ENCODE data around the gene SLC29A2.
"Not testable (repeated sequence)": the region's sequence is repeated elsewhere in the genome, so short reads cannot be mapped to it uniquely, and the experiment has no call there.

Gene SLC29A2

GRCh38 chr11:66384316-66384715 lies 12.8 kb upstream of the SLC29A2 start:
- not testable (repeated sequence) for FAIRE-seq

GRCh38 chr11:66380264-66380663 lies 8.7 kb upstream of the SLC29A2 start:
- FAIRE-seq = not testable (repeated sequence)

- FAIRE-seq = not testable (repeated sequence)
Measured at GRCh38 chr11:66373690-66374287, 2.2 kb upstream of the SLC29A2 start.

- no peak for FAIRE-seq
Measured at GRCh38 chr11:66373265-66373664, 1.7 kb upstream of the SLC29A2 start.

GRCh38 chr11:66369073-66369894 lies 2.3 kb downstream of the SLC29A2 start:
- no peak for FAIRE-seq

- no peak for FAIRE-seq
Measured at GRCh38 chr11:66368484-66368883, 3.1 kb downstream of the SLC29A2 start.

- no peak for FAIRE-seq
Measured at GRCh38 chr11:66367561-66368312, 3.8 kb downstream of the SLC29A2 start.

- FAIRE-seq = no peak
Measured at GRCh38 chr11:66366844-66367477, 4.6 kb downstream of the SLC29A2 start.

- no peak for FAIRE-seq
Measured at GRCh38 chr11:66365711-66366619, 5.6 kb downstream of the SLC29A2 start.

- FAIRE-seq = no peak
Measured at GRCh38 chr11:66365166-66365565, 6.4 kb downstream of the SLC29A2 start.

GRCh38 chr11:66363805-66364535 lies 7.6 kb downstream of the SLC29A2 start:
- no peak for FAIRE-seq

- FAIRE-seq = no peak
Measured at GRCh38 chr11:66363187-66363601, 8.4 kb downstream of the SLC29A2 start.

GRCh38 chr11:66362481-66363147 lies 8.9 kb downstream of the SLC29A2 start:
- no peak for FAIRE-seq

GRCh38 chr11:66361502-66361941 lies 10.0 kb downstream of the SLC29A2 start:
- FAIRE-seq = no peak

GRCh38 chr11:66360406-66361073 lies 11.0 kb downstream of the SLC29A2 start:
- FAIRE-seq = no peak

- no peak for FAIRE-seq
Measured at GRCh38 chr11:66359662-66360087, 11.9 kb downstream of the SLC29A2 start.

GRCh38 chr11:66350560-66351235 lies 20.9 kb downstream of the SLC29A2 start:
- not testable (repeated sequence) for FAIRE-seq

GRCh38 chr11:66349084-66349386 lies 22.5 kb downstream of the SLC29A2 start:
- FAIRE-seq = no peak

- no peak for FAIRE-seq
Measured at GRCh38 chr11:66347425-66348276, 23.9 kb downstream of the SLC29A2 start, which contains the start of gene B4GAT1. Gene B4GAT1, minus strand, starts transcription at chr11:66347629. Its CDS starts 84 bp downstream, at chr11:66347545.

All from G401.6 (cell line).